CD4-positive, alpha-beta T cell (primary cell): ENCODE results near the gene MAPK7. TPM values are rescaled to one million over a fixed set of nuclear protein-coding genes. Genes with fewer than 3 reads are reported as not detected.

Experiments used
- ATAC-seq: fragments of 200-7000 bp; cut with Tn5 transposase; one replicate; pipeline ENCODE4 v1.10.0; 2022; ENCODE audit warnings: mild to moderate bottlenecking; ENCODE audit not compliant: poor library complexity
- CTCF ChIA-PET: fragments of 350-600 bp; sonication (Branson Sonifier 250); formaldehyde crosslinking; loops from one replicate; lab custom pipeline; 2021; ENCODE audit warnings: antibody characterized with exemption, inconsistent platforms; lab: Charles Lee
- POLR2A ChIA-PET: fragments of 350-600 bp; sonication (Branson Sonifier 250); formaldehyde crosslinking; loops from one replicate; lab custom pipeline; 2021; ENCODE audit warnings: antibody characterized with exemption, inconsistent platforms; lab: Charles Lee
- DNase-seq, 14 experiments: peaks; one replicate each; pipeline ENCODE4 v3.0.0-alpha.2; 2013 to 2020; ENCODE audit warnings: mixed read lengths in 2 of 14
- H3K27ac ChIP-seq, 2 donors: one replicate each; pipeline versions ENCODE4 v1.5.1 to v1.7.0; 2013; ENCODE audit warnings: low read length in 2 of 2, low read depth in 1 of 2, mild to moderate bottlenecking in 1 of 2
- H3K27me3 ChIP-seq, 2 experiments: 1 replicate in 1 of 2; 2 replicates in 1 of 2; pipeline versions ENCODE4 v1.6.1 to v1.7.0; 2013; ENCODE audit warnings: low read length in 2 of 2, control low read depth in 1 of 2, mild to moderate bottlenecking in 1 of 2, moderate library complexity in 1 of 2; ENCODE audit not compliant: insufficient read depth in 2 of 2, control insufficient read depth in 1 of 2
- H3K36me3 ChIP-seq: one replicate; pipeline ENCODE4 v1.6.1; 2013; ENCODE audit warnings: low read length, control low read depth; ENCODE audit not compliant: insufficient read depth
- H3K4me1 ChIP-seq: one replicate; pipeline ENCODE4 v1.6.1; 2013; ENCODE audit warnings: low read length, control low read depth; ENCODE audit not compliant: insufficient read depth
- H3K4me3 ChIP-seq: one replicate; pipeline ENCODE4 v1.5.1; 2013; ENCODE audit warnings: mild to moderate bottlenecking, low read length, moderate library complexity
- H3K9me3 ChIP-seq, 2 experiments: 1 replicate in 1 of 2; 2 replicates in 1 of 2; pipeline versions ENCODE4 v1.6.1 to v1.7.0; 2013; ENCODE audit warnings: low read length in 2 of 2, mild to moderate bottlenecking in 2 of 2, control low read depth in 1 of 2, moderate library complexity in 1 of 2; ENCODE audit not compliant: control insufficient read depth in 1 of 2, insufficient read depth in 1 of 2
- H3K27ac Mint-ChIP-seq: one replicate; pipeline ENCODE4 v1.8.0; 2020; ENCODE audit warnings: mixed read lengths
- H3K27me3 Mint-ChIP-seq: one replicate; pipeline ENCODE4 v1.8.0; 2021; ENCODE audit warnings: mixed read lengths
- H3K36me3 Mint-ChIP-seq: one replicate; pipeline ENCODE4 v1.8.0; 2021; ENCODE audit warnings: low read depth, mixed read lengths
- H3K4me1 Mint-ChIP-seq: one replicate; pipeline ENCODE4 v1.8.0; 2021; ENCODE audit warnings: low read depth, mixed read lengths
- H3K4me3 Mint-ChIP-seq: one replicate; pipeline ENCODE4 v1.8.0; 2020; ENCODE audit warnings: mild to moderate bottlenecking, mixed read lengths
- H3K9me3 Mint-ChIP-seq: one replicate; pipeline ENCODE4 v1.8.0; 2020; ENCODE audit warnings: mixed read lengths
- intact Hi-C, 2 experiments: fragments of 100-400 bp; cut with DNase I in 1 of 2; cut with micrococcal nuclease in 1 of 2; formaldehyde crosslinking; loops; one replicate each; pipeline versions ENCODE4 v1.15.1 to v1.9.0; 2023 to 2025; cut with DNase I, micrococcal nuclease
- total RNA-seq, 174 experiments: library from RNA in 2 of 174; stranded (reverse) in 2 of 174; gene quantifications; one replicate each; pipeline ENCODE4 v1.2.3 and lab custom pipeline; 2021 to 2026
- TF ChIP-seq, protein P1 (sequence below): fragments of 200-600 bp; IDR thresholded peaks from one replicate; pipeline ENCODE4 v1.8.0; 2022; ENCODE audit warnings: antibody characterized with exemption, mild to moderate bottlenecking

Gene MAPK7
- total RNA-seq, 2 experiments from 2014 or later: 15.2 to 17.3 TPM

DNA sequence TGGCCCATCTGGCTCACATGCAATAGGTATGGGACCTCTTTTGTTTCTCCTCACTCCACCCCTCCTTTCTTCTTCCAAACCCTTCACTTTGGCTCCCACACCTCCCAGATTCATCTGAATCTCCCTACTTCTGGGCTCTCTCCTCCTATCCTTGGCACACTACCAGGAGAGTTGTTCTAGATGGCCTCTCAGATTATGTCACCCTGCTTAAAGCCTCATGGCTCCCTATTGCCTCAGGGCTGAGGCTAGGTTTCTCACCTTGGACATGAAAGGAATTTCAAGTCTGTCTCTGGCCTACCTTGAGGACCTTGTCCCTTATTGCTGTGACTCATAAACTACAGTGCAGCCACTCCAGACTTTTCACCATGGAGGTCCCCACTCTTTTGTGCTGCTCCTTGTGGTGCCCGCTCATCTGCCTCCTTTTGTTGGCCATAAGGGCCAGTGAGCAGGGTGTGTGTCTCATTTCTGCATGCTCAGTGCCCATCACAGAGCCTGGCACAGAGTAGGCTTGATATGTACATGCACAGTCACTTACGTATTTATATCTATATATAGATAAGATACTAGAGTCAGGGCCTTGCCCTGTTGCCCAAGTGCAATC is 9.7 kb downstream of the MAPK7 start:
- Histone ChIP-seq H3K27me3 (no peaks in the 10 kb centered on the region), H3K4me3 (no peak overlapping the region), H3K27ac (no peak overlapping the region), H3K4me1 (no peaks in the 10 kb centered on the region), H3K9me3 (no peaks in the 10 kb centered on the region), H3K36me3 (peaks cover 8% of the 10 kb centered on the region)
- ChIA-PET POLR2A (interaction anchor here (2.0 kb wide), 1 partner anchor 10 kb away, joined by 5 read pairs; the partner anchor contains the start of gene MAPK7), CTCF (no interaction called here)
- Mint-ChIP-seq H3K36me3 (peaks cover 20% of the 10 kb centered on the region), H3K27me3 (no peaks in the 10 kb centered on the region), H3K27ac (no peak overlapping the region), H3K9me3 (no peaks in the 10 kb centered on the region), H3K4me1 (no peaks in the 10 kb centered on the region), H3K4me3 (no peak overlapping the region)
- no peak for ATAC-seq
- TF ChIP-seq, protein P1, sequence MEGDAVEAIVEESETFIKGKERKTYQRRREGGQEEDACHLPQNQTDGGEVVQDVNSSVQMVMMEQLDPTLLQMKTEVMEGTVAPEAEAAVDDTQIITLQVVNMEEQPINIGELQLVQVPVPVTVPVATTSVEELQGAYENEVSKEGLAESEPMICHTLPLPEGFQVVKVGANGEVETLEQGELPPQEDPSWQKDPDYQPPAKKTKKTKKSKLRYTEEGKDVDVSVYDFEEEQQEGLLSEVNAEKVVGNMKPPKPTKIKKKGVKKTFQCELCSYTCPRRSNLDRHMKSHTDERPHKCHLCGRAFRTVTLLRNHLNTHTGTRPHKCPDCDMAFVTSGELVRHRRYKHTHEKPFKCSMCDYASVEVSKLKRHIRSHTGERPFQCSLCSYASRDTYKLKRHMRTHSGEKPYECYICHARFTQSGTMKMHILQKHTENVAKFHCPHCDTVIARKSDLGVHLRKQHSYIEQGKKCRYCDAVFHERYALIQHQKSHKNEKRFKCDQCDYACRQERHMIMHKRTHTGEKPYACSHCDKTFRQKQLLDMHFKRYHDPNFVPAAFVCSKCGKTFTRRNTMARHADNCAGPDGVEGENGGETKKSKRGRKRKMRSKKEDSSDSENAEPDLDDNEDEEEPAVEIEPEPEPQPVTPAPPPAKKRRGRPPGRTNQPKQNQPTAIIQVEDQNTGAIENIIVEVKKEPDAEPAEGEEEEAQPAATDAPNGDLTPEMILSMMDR: no peak
- DNase-seq: no peak
- intact Hi-C loops: no loop called here

GRCh38 chr17:19388791-19389785 is 10.8 kb downstream of the MAPK7 start:
- peaks cover 1% of the 10 kb centered on the region for H3K36me3 ChIP-seq
- H3K27me3 ChIP-seq: no peaks in the 10 kb centered on the region
- Mint-ChIP-seq H3K4me1 (no peaks in the 10 kb centered on the region), H3K27me3 (no peaks in the 10 kb centered on the region), H3K4me3 (no peak overlapping the region), H3K36me3 (peaks cover 12% of the 10 kb centered on the region), H3K9me3 (no peaks in the 10 kb centered on the region), H3K27ac (no peak overlapping the region)
- CTCF ChIA-PET: interaction anchor here (1.6 kb wide), 1 partner anchor 26 kb away, joined by 4 read pairs; the partner anchor contains the start of gene B9D1
- ATAC-seq (no peak), DNase-seq (no peak)
- H3K9me3 ChIP-seq: no peaks in the 10 kb centered on the region
- H3K4me1 ChIP-seq: no peaks in the 10 kb centered on the region
- intact Hi-C loops: no loop called here
- TF ChIP-seq, protein P1: no peak
- POLR2A ChIA-PET: interaction anchor here (2.0 kb wide), 1 partner anchor 11 kb away, joined by 5 read pairs; the partner anchor contains the start of gene MAPK7
- H3K4me3 ChIP-seq: no peak overlapping the region
- H3K27ac ChIP-seq: no peak overlapping the region

DNA sequence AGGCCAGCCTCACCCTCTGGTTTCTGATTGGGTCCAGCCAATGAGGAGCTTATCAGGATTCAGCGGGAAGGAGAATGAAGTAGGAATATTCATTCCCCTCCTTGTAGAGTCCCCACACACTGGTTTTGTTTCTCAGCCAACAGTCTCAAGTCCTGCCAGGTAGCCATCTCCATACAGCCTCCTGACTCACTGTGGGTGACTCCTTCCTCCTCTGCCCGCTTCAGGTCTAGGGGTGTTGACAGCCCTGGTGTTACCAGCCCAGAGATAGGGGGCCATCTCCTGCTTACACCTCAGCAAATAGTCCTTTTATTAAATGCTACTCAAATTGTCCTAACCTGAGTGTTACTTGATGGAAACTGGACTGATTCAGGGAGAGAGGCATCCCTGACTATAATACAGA is 12.7 kb downstream of the MAPK7 start:
- DNase-seq (no peak), ATAC-seq (no peak)
- Histone ChIP-seq H3K4me1 (no peaks in the 10 kb centered on the region), H3K36me3 (no peaks in the 10 kb centered on the region), H3K9me3 (no peaks in the 10 kb centered on the region), H3K27me3 (no peaks in the 10 kb centered on the region), H3K27ac (no peak overlapping the region), H3K4me3 (no peak overlapping the region)
- H3K27me3 Mint-ChIP-seq: no peaks in the 10 kb centered on the region
- H3K36me3 Mint-ChIP-seq: no peaks in the 10 kb centered on the region
- ChIA-PET POLR2A (no interaction called here), CTCF (no interaction called here)
- TF ChIP-seq, protein P1: no peak
- no peak overlapping the region for H3K4me3 Mint-ChIP-seq
- no peaks in the 10 kb centered on the region for H3K9me3 Mint-ChIP-seq
- no peak overlapping the region for H3K27ac Mint-ChIP-seq
- no peaks in the 10 kb centered on the region for H3K4me1 Mint-ChIP-seq
- intact Hi-C loops: loop anchor here in 1 of 2 experiments (5.0 kb wide), 1 partner anchor 41 kb away; no protein-coding TSS in a partner anchor
